H9 (cell line): ENCODE measurements around the gene SEMA5A. TPM values are rescaled to one million over a fixed set of nuclear protein-coding genes. Genes with fewer than 3 reads are reported as not detected.

Experiments
- DNase-seq: peaks from one replicate; pipeline ENCODE4 v3.0.0-alpha.2; 2017
- H2AFZ ChIP-seq: one replicate; pipeline ENCODE4 v1.6.1; 2013; ENCODE audit warnings: mild to moderate bottlenecking, low read length, control low read depth, moderate library complexity
- H2AK5ac ChIP-seq: 2 replicates; pipeline ENCODE4 v1.6.1; 2013; ENCODE audit warnings: low read length, control low read depth, mixed read lengths; ENCODE audit not compliant: insufficient read length
- H2BK120ac ChIP-seq: one replicate; pipeline ENCODE4 v1.6.1; 2013; ENCODE audit warnings: low read depth, mild to moderate bottlenecking, low read length, control low read depth, inconsistent platforms; ENCODE audit not compliant: poor library complexity, severe bottlenecking
- H2BK12ac ChIP-seq: 2 replicates; pipeline ENCODE4 v1.6.1; 2013; ENCODE audit warnings: low read length, control low read depth, mixed read lengths, low read depth; ENCODE audit not compliant: insufficient read length
- H2BK15ac ChIP-seq: 2 replicates; pipeline ENCODE4 v1.6.1; 2013; ENCODE audit warnings: low read depth, low read length, control low read depth
- H2BK20ac ChIP-seq: one replicate; pipeline ENCODE4 v1.6.1; 2013; ENCODE audit warnings: low read depth, mild to moderate bottlenecking, low read length, control low read depth, inconsistent platforms; ENCODE audit not compliant: poor library complexity, severe bottlenecking
- H2BK5ac ChIP-seq: 2 replicates; pipeline ENCODE4 v1.6.1; 2013; ENCODE audit warnings: low read length, control low read depth, mixed read lengths; ENCODE audit not compliant: insufficient read length
- H3K14ac ChIP-seq: 2 replicates; pipeline ENCODE4 v1.6.1; 2013; ENCODE audit warnings: low read length, control low read depth; ENCODE audit not compliant: insufficient read depth
- H3K18ac ChIP-seq: 2 replicates; pipeline ENCODE4 v1.6.1; 2013; ENCODE audit warnings: low read depth, mild to moderate bottlenecking, mixed read lengths, low read length, control low read depth; ENCODE audit not compliant: insufficient read length
- H3K23ac ChIP-seq: 2 replicates; pipeline ENCODE4 v1.6.1; 2013; ENCODE audit warnings: low read length, control low read depth, mixed read lengths, low read depth; ENCODE audit not compliant: insufficient read length
- H3K23me2 ChIP-seq: 2 replicates; pipeline ENCODE4 v1.6.1; 2013; ENCODE audit warnings: low read depth, mild to moderate bottlenecking, mixed read lengths, low read length, control low read depth; ENCODE audit not compliant: insufficient read length, poor library complexity, severe bottlenecking
- H3K27ac ChIP-seq: 2 replicates; pipeline ENCODE4 v1.5.1; 2013; ENCODE audit warnings: low read length, control low read depth, mixed read lengths, low read depth; ENCODE audit not compliant: insufficient read length
- H3K27me3 ChIP-seq: 2 replicates; pipeline ENCODE4 v1.6.1; 2013; ENCODE audit warnings: low read length, control low read depth, inconsistent platforms; ENCODE audit not compliant: insufficient read depth
- H3K4ac ChIP-seq: 2 replicates; pipeline ENCODE4 v1.6.1; 2013; ENCODE audit warnings: low read depth, mild to moderate bottlenecking, control low read depth, inconsistent platforms, low read length, moderate library complexity
- H3K4me1 ChIP-seq: 2 replicates; pipeline ENCODE4 v1.6.1; 2013; ENCODE audit warnings: low read length, control low read depth, inconsistent platforms; ENCODE audit not compliant: insufficient read depth
- H3K4me2 ChIP-seq: 2 replicates; pipeline ENCODE4 v1.6.1; 2013; ENCODE audit warnings: low read length, control low read depth, mixed read lengths; ENCODE audit not compliant: insufficient read length, insufficient read depth
- H3K56ac ChIP-seq: 2 replicates; pipeline ENCODE4 v1.6.1; 2013; ENCODE audit warnings: low read depth, mild to moderate bottlenecking, mixed read lengths, low read length, control low read depth; ENCODE audit not compliant: insufficient read length
- H3K79me1 ChIP-seq: 2 replicates; pipeline ENCODE4 v1.6.1; 2013; ENCODE audit warnings: low read depth, mild to moderate bottlenecking, moderate library complexity, low read length, control low read depth, inconsistent platforms; ENCODE audit not compliant: insufficient read depth, poor library complexity, severe bottlenecking
- H3K79me2 ChIP-seq: 2 replicates; pipeline ENCODE4 v1.6.1; 2013; ENCODE audit warnings: low read length, control low read depth, inconsistent platforms; ENCODE audit not compliant: insufficient read depth
- H3K9ac ChIP-seq: 2 replicates; pipeline ENCODE4 v1.6.1; 2013; ENCODE audit warnings: low read length, control low read depth, mixed read lengths; ENCODE audit not compliant: insufficient read length; ENCODE audit errors: extremely low read depth
- H3K9me3 ChIP-seq: one replicate; pipeline ENCODE4 v1.6.1; 2013; ENCODE audit warnings: low read depth, low read length, inconsistent platforms; ENCODE audit not compliant: control insufficient read depth
- H3T11ph ChIP-seq: one replicate; pipeline ENCODE4 v1.6.1; 2013; ENCODE audit warnings: mild to moderate bottlenecking, low read length, control low read depth, inconsistent platforms
- H4K20me1 ChIP-seq: one replicate; pipeline ENCODE4 v1.6.1; 2013; ENCODE audit not compliant: control insufficient read depth, insufficient read length, insufficient read depth
- H4K5ac ChIP-seq: 2 replicates; pipeline ENCODE4 v1.6.1; 2013; ENCODE audit warnings: low read depth, mild to moderate bottlenecking, mixed read lengths, low read length, control low read depth; ENCODE audit not compliant: insufficient read length
- H4K8ac ChIP-seq: replicated peaks from 2 replicates; pipeline ENCODE4 v1.6.1; 2013; ENCODE audit warnings: low read length, control low read depth, mixed read lengths, low read depth; ENCODE audit not compliant: insufficient read length
- H4K91ac ChIP-seq: 2 replicates; pipeline ENCODE4 v1.6.1; 2013; ENCODE audit warnings: low read depth, mild to moderate bottlenecking, moderate library complexity, mixed read lengths, low read length, control low read depth; ENCODE audit not compliant: insufficient read length
- H3K27ac Mint-ChIP-seq, 3 experiments: 2 replicates in 2 of 3; 3 replicates in 1 of 3; pipeline ENCODE4 v1.8.0; 2020 to 2021; ENCODE audit warnings: mixed read lengths in 3 of 3, mild to moderate bottlenecking in 1 of 3, moderate library complexity in 1 of 3
- H3K27me3 Mint-ChIP-seq: 2 replicates; pipeline ENCODE4 v1.8.0; 2021; ENCODE audit warnings: low read depth, mild to moderate bottlenecking, moderate library complexity, mixed read lengths
- H3K36me3 Mint-ChIP-seq, 3 experiments: 2 replicates in 2 of 3; 3 replicates in 1 of 3; pipeline ENCODE4 v1.8.0; 2020 to 2021; ENCODE audit warnings: low read depth in 3 of 3, mixed read lengths in 3 of 3; ENCODE audit not compliant: insufficient read depth in 1 of 3
- H3K4me1 Mint-ChIP-seq, 2 experiments: 2 replicates each; pipeline ENCODE4 v1.8.0; 2020; ENCODE audit warnings: mixed read lengths in 2 of 2
- H3K4me3 Mint-ChIP-seq, 2 experiments: 2 replicates in 1 of 2; 3 replicates in 1 of 2; pipeline ENCODE4 v1.8.0; 2020 to 2021; ENCODE audit warnings: mild to moderate bottlenecking in 2 of 2, mixed read lengths in 2 of 2, moderate library complexity in 1 of 2
- H3K9me3 Mint-ChIP-seq, 2 experiments: 2 replicates in 1 of 2; 3 replicates in 1 of 2; pipeline ENCODE4 v1.8.0; 2020; ENCODE audit warnings: mild to moderate bottlenecking in 2 of 2, mixed read lengths in 2 of 2, moderate library complexity in 1 of 2
- WGBS: extraction: QIAGEN DNeasy Blood & Tissue Kit; methylation state at CpG from one replicate; pipeline ENCODE4 v1.1.7; 2013; ENCODE audit warnings: missing lambda C conversion rate, low lambda C conversion rate, mixed read lengths; ENCODE audit not compliant: insufficient read length; ENCODE audit errors: extremely low coverage; 5-methylcytosine and 5-hydroxymethylcytosine counted together
- total RNA-seq: library from RNA; stranded (reverse); gene quantifications from 2 replicates; pipeline ENCODE4 v1.2.1, GENCODE V29; 2021
- TF ChIP-seq, protein P1 (sequence below): fragments of 200-600 bp; sonication (generic); conservative IDR thresholded peaks from 3 replicates; pipeline ENCODE4 v1.8.0; 2021; ENCODE audit warnings: antibody characterized with exemption, mild to moderate bottlenecking

The SEMA5A gene
- total RNA-seq, 1 experiment from 2014 or later: 4.3 TPM

- Histone ChIP-seq H3K79me2 (no peaks in the 10 kb centered on the region), H3K27ac (no peak overlapping the region), H2BK20ac (no peak overlapping the region), H2BK120ac (no peak overlapping the region), H3K27me3 (no peaks in the 10 kb centered on the region), H3K4me1 (no peaks in the 10 kb centered on the region), H4K20me1 (no peaks in the 10 kb centered on the region), H3K9ac (no peak overlapping the region), H2AFZ (no peak overlapping the region), H2BK15ac (no peak overlapping the region), H4K8ac (no peak overlapping the region), H4K5ac (no peak overlapping the region), H3K14ac (no peak overlapping the region), H3K18ac (no peak overlapping the region), H3K23ac (no peak overlapping the region), H2AK5ac (no peak overlapping the region), H2BK12ac (no peak overlapping the region), H3K4me2 (no peak overlapping the region), H3K9me3 (no peaks in the 10 kb centered on the region), H3K79me1 (no peaks in the 10 kb centered on the region), H4K91ac (no peak overlapping the region), H3K56ac (no peak overlapping the region), H3K23me2 (no peaks in the 10 kb centered on the region), H3T11ph (no peak overlapping the region), H2BK5ac (no peak overlapping the region), H3K4ac (no peak overlapping the region)
- WGBS: no CpG with 5 or more reads among the region's 1 CpG
- no peak for DNase-seq
- no peak overlapping the region for H3K27ac Mint-ChIP-seq
- H3K4me3 Mint-ChIP-seq: no peak overlapping the region
- H3K9me3 Mint-ChIP-seq: no peaks in the 10 kb centered on the region
- H3K4me1 Mint-ChIP-seq: no peaks in the 10 kb centered on the region
- no peaks in the 10 kb centered on the region; the same call in 1 of the 2 replicates for H3K27me3 Mint-ChIP-seq
- TF ChIP-seq, protein P1, sequence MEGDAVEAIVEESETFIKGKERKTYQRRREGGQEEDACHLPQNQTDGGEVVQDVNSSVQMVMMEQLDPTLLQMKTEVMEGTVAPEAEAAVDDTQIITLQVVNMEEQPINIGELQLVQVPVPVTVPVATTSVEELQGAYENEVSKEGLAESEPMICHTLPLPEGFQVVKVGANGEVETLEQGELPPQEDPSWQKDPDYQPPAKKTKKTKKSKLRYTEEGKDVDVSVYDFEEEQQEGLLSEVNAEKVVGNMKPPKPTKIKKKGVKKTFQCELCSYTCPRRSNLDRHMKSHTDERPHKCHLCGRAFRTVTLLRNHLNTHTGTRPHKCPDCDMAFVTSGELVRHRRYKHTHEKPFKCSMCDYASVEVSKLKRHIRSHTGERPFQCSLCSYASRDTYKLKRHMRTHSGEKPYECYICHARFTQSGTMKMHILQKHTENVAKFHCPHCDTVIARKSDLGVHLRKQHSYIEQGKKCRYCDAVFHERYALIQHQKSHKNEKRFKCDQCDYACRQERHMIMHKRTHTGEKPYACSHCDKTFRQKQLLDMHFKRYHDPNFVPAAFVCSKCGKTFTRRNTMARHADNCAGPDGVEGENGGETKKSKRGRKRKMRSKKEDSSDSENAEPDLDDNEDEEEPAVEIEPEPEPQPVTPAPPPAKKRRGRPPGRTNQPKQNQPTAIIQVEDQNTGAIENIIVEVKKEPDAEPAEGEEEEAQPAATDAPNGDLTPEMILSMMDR: no peak
- H3K36me3 Mint-ChIP-seq: no peaks in the 10 kb centered on the region
Measured at GRCh38 chr5:9186069-9186468, 359.8 kb downstream of the SEMA5A start.
